GM20431 (cell line): ENCODE data around the gene PEA15.

Experiments
- in situ Hi-C: fragments of 300-500 bp; cut with MseI, MboI; formaldehyde crosslinking; loops from one replicate; pipeline ENCODE4 v1.15.0; 2020; ENCODE audit warnings: low sequenced_read_pairs; ENCODE audit not compliant: unreplicated experiment

The PEA15 gene

DNA sequence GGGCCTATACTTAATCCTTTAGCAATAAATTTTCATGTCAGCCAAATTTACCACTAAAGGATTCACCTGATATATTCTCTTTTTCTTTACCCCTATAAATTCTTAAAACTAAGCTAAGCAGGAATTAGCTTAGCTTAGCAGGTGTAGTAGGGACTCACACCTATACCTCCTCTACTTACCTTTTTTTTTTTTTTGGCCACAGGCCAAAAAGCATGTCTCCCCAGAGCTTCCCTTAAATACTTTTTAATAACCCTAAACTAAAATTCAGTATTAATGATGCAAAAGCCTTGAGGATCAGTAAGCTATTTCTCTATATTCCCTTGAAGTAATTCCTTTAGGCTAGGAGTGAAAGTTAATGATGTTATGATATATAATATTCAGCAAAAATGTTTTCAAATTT lies 23.2 kb downstream of the PEA15 start:
- in situ Hi-C loops = no loop called here

DNA sequence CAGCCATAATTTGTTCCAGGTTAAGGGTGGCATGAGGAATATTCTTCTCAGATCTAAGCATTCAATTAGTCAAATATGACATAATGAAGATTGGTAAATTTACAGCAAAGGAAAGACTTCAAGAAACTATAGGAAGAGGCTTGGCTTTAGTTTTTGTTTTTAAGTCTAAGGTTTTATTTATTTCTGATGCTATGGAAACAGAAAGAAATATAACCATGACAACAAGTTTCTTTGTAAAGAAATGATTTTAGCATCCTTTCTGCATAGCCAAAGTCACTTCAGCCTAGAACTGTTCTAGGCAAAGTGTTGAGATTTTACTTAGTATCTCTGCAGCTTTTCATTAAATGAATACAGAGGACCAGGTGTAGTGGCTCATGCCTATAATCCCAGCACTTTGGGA lies 27.7 kb downstream of the PEA15 start:
- in situ Hi-C loops = no loop called here

DNA sequence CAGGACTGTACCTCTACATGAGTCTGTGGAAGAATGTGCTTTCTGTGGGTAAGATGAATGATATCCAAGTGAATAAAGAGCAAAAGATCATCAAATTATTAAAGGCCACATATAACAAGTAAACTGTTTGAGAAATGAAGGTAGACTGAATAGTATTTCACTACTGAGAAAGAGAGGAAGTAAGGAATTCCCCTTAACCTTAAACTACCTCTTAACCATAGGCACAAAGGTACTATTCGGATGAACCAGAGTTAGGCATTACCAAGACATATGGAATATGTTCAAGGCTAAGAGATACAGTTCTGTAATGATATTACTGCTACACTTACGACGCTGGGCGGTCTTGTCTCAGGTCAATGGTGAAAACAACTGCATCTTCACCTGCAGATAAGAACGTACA lies 31.6 kb downstream of the PEA15 start:
- in situ Hi-C loops = no loop called here

DNA sequence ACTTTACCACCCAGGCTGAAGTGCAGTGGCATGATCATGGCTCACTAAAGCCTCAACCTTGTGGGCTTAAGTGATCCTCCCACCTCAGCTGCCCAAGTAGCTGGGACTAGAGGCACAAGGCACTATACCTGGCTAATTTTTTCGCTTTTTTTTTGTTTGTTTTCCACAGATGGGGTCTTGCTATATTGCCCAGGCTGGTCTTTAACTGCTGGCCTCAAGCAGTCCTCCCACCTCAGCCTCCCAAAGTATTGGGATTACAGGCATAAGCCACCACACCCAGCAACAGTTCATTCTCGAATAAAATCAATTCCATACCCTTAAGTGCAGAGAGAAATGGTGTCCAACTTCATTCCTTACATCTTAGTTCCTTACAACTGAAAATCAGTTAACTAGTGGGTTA lies 32.4 kb downstream of the PEA15 start:
- in situ Hi-C loops = no loop called here

DNA sequence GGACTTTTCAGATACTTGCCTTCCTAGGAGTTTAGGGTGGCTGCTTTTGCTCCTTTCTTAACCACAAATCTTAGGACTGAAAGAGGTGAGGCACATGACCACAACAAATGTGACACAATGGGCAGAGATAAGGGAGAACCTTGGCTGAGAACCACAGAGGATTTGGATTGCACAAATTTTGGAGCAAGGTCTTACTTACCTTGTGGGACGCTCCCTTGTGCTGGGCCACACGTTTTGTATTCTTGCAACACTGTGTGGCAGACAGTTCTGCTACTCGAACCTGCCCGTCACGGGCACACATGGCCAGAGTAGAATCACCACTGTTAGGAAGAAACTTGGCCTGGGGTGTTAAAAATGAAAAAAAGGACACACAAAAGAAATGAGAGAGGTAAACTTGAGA lies 33.2 kb downstream of the PEA15 start:
- in situ Hi-C loops = no loop called here

DNA sequence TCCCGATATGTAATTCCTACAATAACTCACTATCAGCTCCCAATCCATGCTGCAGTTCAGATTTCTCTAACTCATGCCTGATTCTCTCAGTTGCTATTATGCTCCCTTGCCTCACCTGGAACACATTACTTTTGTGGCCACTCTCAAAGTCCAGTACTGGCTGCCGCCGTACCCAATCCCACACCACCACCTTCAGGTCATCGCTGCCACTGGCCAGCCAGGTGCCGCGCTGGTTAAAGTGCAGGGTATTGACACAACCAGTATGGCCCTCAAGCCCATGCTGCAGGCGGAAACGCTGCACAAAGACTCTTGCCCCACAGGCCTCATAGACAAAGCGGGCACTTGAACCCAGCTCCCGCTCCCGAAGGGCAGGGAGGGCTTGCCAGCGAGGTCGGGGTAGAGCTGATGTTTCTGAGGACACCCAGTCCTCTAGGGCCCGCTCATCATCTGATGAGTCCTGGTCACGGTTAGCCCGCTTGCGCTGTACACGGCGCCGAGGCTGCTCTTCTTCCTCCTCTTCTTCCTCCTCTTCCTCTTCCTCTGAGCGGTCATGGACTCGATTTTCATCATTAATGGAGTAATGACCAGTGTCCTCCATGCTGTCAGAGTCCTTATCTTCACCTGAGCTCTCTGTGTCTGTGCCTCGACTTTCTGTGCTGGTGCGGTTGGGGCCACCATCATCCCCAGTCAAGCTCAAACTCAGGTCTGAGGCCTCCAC lies 34.6 kb downstream of the PEA15 start:
- in situ Hi-C loops = no loop called here

DNA sequence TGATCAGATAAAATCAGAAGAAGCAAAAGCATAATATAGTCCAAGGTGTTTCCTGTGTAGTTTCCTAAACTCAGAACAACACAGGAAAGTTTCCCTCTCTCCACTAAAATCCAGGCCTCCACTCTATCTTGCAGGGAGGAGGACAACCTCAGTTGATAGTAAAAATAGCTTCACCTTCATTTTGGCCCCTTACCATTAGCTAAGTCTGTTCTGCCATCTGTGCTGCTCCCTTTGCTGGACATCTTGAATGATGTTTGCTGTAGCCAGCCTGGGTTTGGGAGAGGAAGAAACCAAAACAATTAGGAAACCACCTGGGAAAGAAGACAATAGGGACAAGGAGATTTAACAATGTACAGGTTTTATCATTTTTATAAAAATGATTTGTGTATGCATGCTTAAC lies 38.6 kb downstream of the PEA15 start:
- in situ Hi-C loops = no loop called here

DNA sequence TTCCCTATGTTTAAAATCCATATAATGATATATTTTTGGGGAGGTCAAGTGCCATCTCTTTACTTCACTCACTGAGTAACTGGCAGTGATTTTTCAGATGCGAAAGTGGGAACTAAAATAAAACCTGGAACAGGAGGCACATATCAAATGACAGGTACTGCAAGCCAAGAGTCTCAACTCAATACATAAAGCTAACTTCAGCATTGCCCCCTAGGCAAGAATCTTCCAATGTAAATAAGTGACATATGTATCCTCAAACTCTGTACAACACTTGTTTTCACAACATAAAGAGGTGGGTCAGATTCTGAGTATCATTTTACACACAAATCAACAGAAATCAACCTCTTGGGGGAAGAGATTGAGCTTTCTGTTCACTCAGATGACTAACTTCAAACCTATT lies 39.0 kb downstream of the PEA15 start:
- in situ Hi-C loops = no loop called here

DNA sequence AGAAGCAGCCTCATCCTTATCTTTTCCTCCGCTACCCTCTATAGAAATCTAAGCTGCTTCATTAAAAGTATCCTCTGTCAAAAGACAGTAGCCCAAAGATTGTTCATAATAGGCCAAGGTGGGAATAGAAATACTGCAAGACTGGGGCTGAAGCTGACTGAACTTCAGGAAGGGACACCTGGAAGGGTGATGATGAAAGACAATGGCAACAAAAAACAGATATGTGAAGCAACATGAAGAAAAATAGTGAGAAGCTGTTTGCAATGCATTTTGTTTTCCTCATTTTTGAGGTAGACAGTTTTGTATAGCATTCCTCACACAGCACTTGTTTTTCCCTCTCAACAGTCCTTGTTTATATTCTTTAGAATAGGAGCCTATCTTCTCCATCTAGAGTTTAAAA lies 40.2 kb downstream of the PEA15 start:
- in situ Hi-C loops = no loop called here

DNA sequence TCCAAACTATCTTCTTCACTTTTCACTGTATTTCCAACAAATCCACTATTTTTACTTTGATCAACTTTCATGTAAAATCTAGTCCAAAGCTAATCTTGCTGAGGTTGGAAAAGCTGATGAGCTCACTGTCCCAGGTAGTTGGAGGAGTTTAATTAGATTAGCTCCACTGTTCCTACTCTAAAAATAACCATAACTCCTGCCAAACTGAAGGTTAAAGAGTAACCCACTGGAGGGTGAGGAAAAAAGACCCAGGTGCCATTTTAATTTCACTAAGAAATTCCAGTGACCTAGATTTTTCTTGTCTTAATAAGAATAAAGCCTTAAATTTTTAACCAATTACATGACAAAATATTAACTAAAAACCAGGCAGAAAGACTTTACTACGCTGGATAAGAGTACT lies 41.9 kb downstream of the PEA15 start:
- in situ Hi-C loops = no loop called here

DNA sequence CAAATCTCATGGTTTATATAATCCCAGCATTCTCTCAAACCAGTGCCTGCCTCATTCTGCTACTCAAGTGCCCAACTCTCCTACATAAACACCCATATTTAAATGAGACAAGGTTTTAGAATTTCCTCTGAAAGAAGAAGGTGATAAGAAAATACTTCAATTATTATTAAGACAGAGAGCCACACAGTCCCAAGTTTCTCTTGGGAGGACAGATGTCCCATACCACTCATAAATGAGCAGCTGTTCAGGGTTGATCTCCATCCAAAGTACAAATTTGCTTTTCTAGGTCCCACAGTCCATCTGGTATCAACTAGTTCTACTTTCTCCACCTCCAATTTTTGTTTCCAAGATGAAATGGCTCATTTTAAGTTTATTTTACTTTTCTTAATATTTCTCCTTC lies 45.8 kb downstream of the PEA15 start:
- in situ Hi-C loops = no loop called here

DNA sequence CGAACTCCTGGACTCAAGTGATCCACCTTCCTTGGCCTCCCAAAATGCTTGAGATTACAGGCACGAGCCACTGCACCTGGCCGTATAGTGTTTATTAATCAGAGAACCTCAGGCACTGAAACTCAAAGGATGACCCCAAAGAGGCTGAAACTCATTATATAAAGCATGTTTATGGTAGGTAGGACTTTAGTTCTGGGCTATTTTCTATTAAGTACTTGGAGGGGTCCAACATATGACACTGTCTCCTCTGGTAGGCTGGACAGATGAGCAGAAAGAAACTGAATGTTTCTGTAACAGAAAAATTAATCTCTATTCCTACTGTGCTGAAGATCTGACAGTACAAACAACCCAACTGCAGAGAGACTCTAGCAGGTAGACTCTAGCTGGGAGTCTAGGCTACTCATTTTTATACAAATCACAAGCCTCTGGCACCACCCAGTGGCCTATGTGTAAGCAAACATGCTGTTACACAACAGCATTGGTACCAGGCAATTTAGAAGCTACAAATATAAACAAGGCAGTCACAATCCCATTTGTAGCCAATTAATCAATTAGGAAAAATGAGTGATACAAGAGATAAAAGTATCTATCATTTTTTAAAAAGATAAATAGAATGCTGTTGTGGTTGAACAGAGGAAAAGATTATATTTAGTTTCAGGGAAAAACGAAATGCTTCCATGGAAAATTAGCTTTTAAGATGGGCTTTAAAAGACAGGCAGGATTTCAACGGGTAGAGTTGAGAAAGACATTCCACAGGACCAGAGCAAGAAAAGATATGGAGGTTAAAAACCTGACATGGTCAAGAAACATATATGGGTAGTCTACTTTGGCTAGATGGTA lies 46.7 kb downstream of the PEA15 start:
- in situ Hi-C loops = no loop called here

DNA sequence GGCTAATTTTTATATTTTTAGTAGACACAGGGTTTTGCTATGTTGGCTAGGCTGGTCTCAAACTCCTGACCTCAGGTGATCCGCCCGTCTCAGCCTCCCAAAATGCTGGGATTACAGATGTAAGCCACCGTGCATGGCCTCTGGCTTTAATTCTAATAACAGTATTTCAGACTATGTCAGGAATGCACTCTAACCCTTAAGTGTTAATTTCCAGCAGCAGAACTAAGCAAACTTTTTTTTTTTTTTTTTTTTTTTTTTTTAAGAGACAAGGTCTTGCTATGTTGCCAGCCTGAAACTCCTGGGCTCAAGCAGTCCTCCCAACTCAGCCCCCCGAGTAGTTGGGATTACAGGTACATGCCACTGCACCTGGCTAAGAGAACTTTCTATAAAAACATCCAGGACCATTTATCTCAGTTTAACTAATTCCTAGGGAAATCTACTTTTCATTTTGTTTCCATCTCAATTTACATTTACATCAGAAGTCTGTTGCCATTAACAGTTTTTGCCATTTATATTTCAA lies 50.7 kb downstream of the PEA15 start:
- in situ Hi-C loops = no loop called here

DNA sequence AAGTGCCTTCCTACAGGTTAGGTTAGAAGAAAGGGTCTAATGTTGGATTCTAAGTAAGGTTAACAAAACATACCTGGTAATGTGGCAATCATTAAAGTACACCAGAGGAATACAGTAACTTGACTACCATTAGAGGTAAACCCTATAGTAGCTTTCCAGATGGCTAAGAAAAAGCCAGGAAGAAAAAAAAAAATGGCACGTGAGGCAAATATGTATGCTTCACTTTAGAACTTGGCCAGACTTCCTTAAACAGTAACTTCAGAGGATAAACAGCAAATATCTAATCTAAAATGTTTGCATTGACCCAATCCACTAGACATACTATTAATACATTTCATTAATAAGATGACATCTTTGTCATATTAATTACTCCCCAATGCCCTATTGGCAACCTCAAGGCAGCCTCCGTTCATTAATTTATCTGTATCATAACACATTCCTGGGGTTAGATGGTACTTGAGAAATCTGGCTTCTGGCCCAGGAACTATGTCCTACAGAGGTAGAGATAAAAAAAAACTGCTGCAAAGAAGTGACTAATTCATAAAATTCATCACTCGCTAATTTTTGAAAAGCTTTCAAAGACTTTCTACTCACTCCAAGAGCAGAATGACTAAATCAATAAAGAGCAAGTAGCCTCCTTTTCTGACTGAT lies 51.3 kb downstream of the PEA15 start:
- in situ Hi-C loops = no loop called here

DNA sequence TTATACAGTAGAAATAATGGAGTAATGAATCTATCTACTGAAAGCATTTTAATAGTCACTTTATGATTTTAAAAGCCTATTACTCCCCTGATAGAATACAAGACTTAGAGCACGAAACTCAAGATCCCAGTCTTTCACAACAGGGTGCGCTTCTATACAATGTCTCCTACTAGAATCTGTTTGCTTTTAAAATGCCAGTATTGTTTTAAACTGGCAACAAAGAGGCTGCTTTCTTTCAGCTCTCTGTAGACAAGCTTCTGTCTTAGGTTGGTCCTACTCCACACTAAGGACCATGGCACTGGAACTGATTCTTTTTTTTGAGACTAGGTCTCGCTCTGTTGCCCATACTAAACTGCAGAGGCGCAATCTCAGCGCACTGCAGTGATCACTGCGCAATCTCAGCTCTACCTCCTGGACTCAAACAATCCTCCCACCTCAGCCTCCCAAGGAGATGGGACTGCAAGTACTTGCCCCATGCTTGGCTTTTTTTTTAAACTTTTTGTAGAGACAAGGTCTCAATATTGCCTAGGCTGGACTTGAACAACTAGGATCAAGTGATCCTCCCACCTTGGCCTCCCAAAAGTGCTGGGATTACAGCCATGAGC lies 52.3 kb downstream of the PEA15 start:
- in situ Hi-C loops = no loop called here

DNA sequence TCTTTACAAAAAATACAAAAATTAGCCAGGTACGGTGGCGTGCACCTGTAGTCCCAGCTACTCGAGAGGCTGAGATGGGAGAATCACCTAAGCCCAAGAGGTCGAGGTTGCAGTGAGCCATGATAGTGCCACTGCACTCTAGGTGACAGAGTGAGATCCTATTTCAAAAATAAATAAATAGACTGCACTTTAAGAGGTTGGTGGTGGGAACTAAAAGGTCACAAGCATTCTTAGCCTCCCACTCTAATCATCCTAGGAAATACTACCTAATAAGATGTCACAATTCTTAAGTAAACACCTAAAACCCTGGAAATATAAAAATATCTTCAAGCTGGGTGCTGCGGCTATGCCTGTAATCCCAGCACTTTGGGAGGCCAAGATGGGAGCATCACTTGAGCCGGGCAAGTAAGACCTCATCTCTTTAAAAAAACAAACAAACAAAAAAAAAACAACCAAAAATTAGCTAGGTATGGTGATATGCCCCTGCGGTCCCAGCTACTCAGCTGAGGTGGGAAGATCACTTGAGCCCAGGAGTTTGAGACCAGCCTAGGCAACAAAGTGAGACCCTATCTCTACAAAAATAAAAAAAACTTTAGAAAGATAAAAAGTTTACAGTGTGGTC lies 53.1 kb downstream of the PEA15 start:
- in situ Hi-C loops = no loop called here

DNA sequence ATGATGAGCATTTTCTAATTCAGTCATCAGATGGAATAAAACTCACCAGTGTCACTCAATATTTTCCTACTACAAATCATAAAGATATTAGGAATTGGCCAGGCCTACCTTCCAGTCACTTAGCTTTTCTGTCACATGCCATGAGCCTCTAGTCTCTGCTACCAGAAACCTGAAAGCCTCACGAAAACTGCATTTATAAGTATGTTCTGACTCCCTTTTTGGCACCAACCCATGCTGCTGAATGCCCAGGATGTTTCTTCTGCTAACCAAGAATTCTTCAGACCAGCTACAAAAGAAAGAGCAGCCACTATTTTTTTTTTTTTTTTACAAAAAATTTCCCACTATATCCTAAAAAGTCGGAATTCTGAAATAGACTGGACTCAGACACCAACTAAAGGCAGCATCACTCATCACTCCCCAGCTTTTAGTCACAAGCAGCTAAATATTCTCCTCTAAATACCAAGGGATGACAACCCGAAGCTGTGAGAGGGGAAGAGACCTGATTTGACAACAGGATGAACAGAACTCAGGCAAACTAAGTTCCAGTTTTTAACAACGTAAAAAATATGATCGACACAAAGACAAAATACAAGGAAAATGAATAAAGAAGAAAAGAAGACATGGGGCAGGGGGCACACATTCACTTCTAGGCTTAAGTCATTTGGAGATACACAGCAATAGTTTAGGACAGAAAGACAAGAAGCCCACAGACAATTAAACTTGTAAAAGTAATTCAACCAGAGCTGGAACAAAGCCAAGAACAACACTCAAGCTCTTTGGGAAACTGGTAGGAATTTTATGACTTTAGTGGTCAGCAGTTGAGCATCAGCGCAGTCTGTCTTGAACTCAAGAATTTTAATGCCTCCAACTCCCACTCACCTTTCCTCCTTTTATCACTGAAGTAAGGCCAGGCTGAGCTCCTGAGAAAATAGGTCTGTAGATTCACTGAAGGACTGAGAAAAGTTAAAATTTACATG lies 55.5 kb downstream of the PEA15 start:
- in situ Hi-C loops = no loop called here

DNA sequence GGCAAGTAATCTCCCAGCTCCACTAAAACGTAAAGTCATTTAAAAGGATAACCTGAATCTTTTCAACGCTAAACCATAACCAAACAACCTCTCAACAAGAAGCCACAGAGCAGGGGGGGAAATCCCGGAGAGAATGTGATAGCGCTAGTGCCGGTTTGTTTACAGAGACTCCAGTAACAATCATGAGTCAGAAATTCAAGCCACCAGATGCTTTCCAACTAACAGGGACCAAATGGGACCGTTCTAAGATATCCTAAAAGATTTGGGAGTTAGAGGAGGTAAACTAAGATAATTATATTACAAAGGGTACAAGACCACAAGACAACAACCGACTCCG lies 56.3 kb downstream of the PEA15 start:
- in situ Hi-C loops = no loop called here
